ENCODE data around the gene DHRSX. TPM values are rescaled to one million over a fixed set of nuclear protein-coding genes. Genes with fewer than 3 reads are reported as not detected.

DHRSX gene
- total and polyA plus RNA-seq, 2 of the 13 experiments (the other 11 are each of a cell fraction or from before 2014, with no cell fraction given): 15.5 to 24.3 TPM

DNA sequence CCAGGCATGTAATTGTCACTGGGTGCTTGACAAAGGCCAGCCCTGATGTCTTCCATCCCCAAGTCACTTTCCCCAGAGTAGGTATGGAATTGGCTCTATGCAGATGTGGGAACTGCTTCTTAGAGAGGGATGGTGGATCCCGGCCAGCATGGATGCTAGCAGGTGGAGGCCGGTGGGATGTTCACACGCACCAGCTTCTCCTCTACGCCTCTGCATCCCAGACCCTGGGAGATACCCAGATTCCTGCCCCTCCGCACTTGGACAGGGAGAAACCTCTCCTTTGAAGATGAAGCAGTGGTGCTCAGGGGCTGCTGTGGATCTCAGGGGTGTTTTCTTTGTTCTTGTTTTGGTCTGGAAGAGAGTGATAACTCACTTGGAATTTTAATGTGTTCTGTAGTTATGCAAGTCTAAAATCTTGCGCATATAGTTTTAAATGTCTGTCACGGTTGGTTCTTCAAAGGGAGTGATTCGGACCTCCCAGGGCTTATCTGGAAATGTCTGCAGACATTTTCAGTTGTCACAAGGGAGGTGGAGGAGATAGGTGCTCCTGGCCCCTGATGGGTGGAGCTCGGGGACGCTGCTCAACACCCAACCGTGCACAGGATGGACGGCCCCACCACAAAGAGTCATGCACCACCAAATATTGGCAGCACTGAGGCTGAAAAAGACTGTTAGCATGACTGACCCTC, 308.0 kb downstream of the DHRSX start:
- no peaks in the 10 kb centered on the region for H3K9me3 ChIP-seq (ENCODE audit: low read length)
- intact Hi-C loops (cut with micrococcal nuclease; ENCODE audit: unreplicated experiment) (no loop called here), in situ Hi-C loops (cut with HindIII; ENCODE audit: extremely low pct_ligation_motif_present, low pct_unique_long_range_greater_than_20kb) (no loop called here)
- FAIRE-seq (no peak), ATAC-seq (no peak), DNase-seq (ENCODE audit: low spot score) (no peak)
- WGBS (ENCODE audit: low lambda C conversion rate): 28% methylated on average over 12 of the region's 12 CpGs
- no peak overlapping the region for H3K9ac ChIP-seq (ENCODE audit: insufficient read depth, low read depth, low read length)
- no peak overlapping the region for H3K4me3 ChIP-seq (replicated peaks in 1 of 3; ENCODE audit: insufficient read depth in 1 of 3, low read depth in 2 of 3, low read length in 3 of 3)
- no peak overlapping the region for H3K27ac ChIP-seq (ENCODE audit: extremely low read length, insufficient read depth, low read length)
- no peaks in the 10 kb centered on the region for H3K79me2 ChIP-seq (ENCODE audit: insufficient read depth, low read length)
- peaks cover 13% of the 10 kb centered on the region for H3K4me1 ChIP-seq (ENCODE audit: insufficient read depth, low read length)
- BruUV-seq (replicated peaks): no TSS peak
- ChIA-PET CTCF (ENCODE audit: low intra/inter-chr PET ratio, low total read pairs) (no interaction called here), POLR2A (no interaction called here)
- no peaks in the 10 kb centered on the region for H3K27me3 ChIP-seq (ENCODE audit: control insufficient read depth in 1 of 2, insufficient read depth in 2 of 2, low read length in 2 of 2)
- H2AFZ ChIP-seq (ENCODE audit: low read length): no peak overlapping the region
- H4K20me1 ChIP-seq (ENCODE audit: insufficient read depth, low read length): no peaks in the 10 kb centered on the region
- no peaks in the 10 kb centered on the region for H3K36me3 ChIP-seq (replicated peaks in 1 of 2; ENCODE audit: control insufficient read depth in 1 of 2, insufficient read depth in 2 of 2, low read length in 2 of 2)
- no peak overlapping the region for H3K4me2 ChIP-seq (ENCODE audit: low read depth, low read length)
- TF ChIP-seq ZNF556 (CRISPR knock-in tag; IDR thresholded peaks at IDR 0.05; ENCODE audit: borderline replicate concordance) (no peak), ARHGAP35 (CRISPR knock-in tag; IDR thresholded peaks at IDR 0.05; ENCODE audit: borderline replicate concordance) (no peak), PPARG (CRISPR knock-in tag; conservative IDR thresholded peaks at IDR 0.05) (no peak), TCF7 (IDR thresholded peaks at IDR 0.05; ENCODE audit: low read depth) (no peak), HDAC2 (CRISPR knock-in tag; IDR thresholded peaks at IDR 0.05) (no peak), SMC3 (IDR thresholded peaks at IDR 0.05; ENCODE audit: low read length) (no peak), JUNB (CRISPR knock-in tag; IDR thresholded peaks at IDR 0.05; ENCODE audit: borderline replicate concordance) (no peak), CREB1 (IDR thresholded peaks at IDR 0.05) (no peak), CREB1 (CRISPR knock-in tag; IDR thresholded peaks at IDR 0.05) (no peak), FIP1L1 (IDR thresholded peaks at IDR 0.05; ENCODE audit: borderline replicate concordance, insufficient read depth, low read depth, low read length) (no peak), ZNF552 (CRISPR knock-in tag; IDR thresholded peaks at IDR 0.05; ENCODE audit: borderline replicate concordance) (no peak)
- TF ChIP-seq, protein P1, sequence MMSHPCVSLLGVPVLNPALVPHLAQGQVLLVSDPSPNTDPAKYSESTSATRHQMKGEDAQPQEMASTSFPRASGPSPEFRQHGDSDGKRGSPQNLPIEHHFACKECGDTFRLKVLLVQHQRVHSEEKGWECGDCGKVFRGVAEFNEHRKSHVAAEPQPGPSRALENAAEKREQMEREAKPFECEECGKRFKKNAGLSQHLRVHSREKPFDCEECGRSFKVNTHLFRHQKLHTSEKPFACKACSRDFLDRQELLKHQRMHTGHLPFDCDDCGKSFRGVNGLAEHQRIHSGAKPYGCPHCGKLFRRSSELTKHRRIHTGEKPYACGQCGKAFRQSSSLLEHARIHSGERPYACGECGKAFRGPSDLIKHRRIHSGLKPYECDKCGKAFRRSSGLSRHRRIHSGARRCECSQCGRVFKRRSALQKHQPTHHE (CRISPR knock-in tag; IDR thresholded peaks at IDR 0.05; ENCODE audit: borderline replicate concordance): no peak
- TF ChIP-seq, protein P2, sequence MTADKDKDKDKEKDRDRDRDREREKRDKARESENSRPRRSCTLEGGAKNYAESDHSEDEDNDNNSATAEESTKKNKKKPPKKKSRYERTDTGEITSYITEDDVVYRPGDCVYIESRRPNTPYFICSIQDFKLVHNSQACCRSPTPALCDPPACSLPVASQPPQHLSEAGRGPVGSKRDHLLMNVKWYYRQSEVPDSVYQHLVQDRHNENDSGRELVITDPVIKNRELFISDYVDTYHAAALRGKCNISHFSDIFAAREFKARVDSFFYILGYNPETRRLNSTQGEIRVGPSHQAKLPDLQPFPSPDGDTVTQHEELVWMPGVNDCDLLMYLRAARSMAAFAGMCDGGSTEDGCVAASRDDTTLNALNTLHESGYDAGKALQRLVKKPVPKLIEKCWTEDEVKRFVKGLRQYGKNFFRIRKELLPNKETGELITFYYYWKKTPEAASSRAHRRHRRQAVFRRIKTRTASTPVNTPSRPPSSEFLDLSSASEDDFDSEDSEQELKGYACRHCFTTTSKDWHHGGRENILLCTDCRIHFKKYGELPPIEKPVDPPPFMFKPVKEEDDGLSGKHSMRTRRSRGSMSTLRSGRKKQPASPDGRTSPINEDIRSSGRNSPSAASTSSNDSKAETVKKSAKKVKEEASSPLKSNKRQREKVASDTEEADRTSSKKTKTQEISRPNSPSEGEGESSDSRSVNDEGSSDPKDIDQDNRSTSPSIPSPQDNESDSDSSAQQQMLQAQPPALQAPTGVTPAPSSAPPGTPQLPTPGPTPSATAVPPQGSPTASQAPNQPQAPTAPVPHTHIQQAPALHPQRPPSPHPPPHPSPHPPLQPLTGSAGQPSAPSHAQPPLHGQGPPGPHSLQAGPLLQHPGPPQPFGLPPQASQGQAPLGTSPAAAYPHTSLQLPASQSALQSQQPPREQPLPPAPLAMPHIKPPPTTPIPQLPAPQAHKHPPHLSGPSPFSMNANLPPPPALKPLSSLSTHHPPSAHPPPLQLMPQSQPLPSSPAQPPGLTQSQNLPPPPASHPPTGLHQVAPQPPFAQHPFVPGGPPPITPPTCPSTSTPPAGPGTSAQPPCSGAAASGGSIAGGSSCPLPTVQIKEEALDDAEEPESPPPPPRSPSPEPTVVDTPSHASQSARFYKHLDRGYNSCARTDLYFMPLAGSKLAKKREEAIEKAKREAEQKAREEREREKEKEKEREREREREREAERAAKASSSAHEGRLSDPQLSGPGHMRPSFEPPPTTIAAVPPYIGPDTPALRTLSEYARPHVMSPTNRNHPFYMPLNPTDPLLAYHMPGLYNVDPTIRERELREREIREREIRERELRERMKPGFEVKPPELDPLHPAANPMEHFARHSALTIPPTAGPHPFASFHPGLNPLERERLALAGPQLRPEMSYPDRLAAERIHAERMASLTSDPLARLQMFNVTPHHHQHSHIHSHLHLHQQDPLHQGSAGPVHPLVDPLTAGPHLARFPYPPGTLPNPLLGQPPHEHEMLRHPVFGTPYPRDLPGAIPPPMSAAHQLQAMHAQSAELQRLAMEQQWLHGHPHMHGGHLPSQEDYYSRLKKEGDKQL (CRISPR knock-in tag; IDR thresholded peaks at IDR 0.05; ENCODE audit: low read depth): no peak
- TF ChIP-seq, protein P3, sequence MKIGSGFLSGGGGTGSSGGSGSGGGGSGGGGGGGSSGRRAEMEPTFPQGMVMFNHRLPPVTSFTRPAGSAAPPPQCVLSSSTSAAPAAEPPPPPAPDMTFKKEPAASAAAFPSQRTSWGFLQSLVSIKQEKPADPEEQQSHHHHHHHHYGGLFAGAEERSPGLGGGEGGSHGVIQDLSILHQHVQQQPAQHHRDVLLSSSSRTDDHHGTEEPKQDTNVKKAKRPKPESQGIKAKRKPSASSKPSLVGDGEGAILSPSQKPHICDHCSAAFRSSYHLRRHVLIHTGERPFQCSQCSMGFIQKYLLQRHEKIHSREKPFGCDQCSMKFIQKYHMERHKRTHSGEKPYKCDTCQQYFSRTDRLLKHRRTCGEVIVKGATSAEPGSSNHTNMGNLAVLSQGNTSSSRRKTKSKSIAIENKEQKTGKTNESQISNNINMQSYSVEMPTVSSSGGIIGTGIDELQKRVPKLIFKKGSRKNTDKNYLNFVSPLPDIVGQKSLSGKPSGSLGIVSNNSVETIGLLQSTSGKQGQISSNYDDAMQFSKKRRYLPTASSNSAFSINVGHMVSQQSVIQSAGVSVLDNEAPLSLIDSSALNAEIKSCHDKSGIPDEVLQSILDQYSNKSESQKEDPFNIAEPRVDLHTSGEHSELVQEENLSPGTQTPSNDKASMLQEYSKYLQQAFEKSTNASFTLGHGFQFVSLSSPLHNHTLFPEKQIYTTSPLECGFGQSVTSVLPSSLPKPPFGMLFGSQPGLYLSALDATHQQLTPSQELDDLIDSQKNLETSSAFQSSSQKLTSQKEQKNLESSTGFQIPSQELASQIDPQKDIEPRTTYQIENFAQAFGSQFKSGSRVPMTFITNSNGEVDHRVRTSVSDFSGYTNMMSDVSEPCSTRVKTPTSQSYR (CRISPR knock-in tag; IDR thresholded peaks at IDR 0.05; ENCODE audit: borderline replicate concordance): no peak
- TF ChIP-seq, protein P4, sequence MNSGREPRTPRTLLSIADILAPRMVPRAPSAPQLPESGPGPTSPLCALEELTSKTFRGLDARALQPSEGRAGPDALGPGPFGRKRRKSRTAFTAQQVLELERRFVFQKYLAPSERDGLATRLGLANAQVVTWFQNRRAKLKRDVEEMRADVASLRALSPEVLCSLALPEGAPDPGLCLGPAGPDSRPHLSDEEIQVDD (CRISPR knock-in tag; IDR thresholded peaks at IDR 0.05; ENCODE audit: borderline replicate concordance): no peak

Data from HepG2 (cell line).